ENCODE data around the gene L3MBTL4. TPM values are rescaled to one million over a fixed set of nuclear protein-coding genes. Genes with fewer than 3 reads are reported as not detected.

The L3MBTL4 gene
- total and polyA plus RNA-seq, 9 of the 15 experiments (the other 6 are each of a cell fraction or from before 2014, with no cell fraction given) = not detected

DNA sequence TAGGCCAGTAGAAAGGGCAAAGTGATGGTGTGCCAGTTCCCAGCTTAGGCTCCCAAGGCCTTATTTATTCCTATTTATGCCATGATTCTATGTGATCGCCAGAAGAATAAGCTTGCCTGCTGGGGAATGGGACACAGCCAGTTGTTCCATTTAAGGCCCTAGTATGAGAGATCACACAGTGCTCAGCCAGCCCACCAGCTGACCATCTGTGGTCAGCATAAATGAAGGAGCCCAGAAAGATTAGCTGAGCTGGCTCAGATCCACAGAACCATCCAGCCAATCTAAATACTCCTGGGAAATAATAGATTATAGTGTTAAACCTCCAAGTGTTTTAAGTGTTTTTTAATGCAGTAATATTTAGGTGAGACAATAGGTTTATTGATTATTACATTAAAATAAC is 12.6 kb upstream of the L3MBTL4 start:
- POLR2A ChIA-PET = no interaction called here
- Histone ChIP-seq H2AFZ (ENCODE audit: low read depth, low read length) (no peak overlapping the region), H3K9me3 (replicated peaks; ENCODE audit: control insufficient read depth, insufficient read depth, low read depth, low read length) (no peaks in the 10 kb centered on the region; the same call in 1 of the 2 replicates), H3K4me1 (replicated peaks in 1 of 2; ENCODE audit: control insufficient read depth in 2 of 2, insufficient read depth in 2 of 2, low read length in 2 of 2) (no peaks in the 10 kb centered on the region), H3K4me3 (no peak overlapping the region), H3K27ac (ENCODE audit: extremely low read depth, low read depth, low read length) (no peak overlapping the region), H3K79me2 (ENCODE audit: control insufficient read depth, insufficient read depth, low read length) (no peaks in the 10 kb centered on the region), H3K36me3 (ENCODE audit: control insufficient read depth, insufficient read depth, low read length) (no peaks in the 10 kb centered on the region), H3K9me1 (ENCODE audit: control insufficient read depth, insufficient read depth, low read length) (no peaks in the 10 kb centered on the region), H3K9ac (ENCODE audit: insufficient read depth in 1 of 2, low read depth in 2 of 2, low read length in 2 of 2) (no peak overlapping the region), H4K20me1 (replicated peaks; ENCODE audit: control insufficient read depth, insufficient read depth, low read length) (no peaks in the 10 kb centered on the region), H3K27me3 (ENCODE audit: control insufficient read depth in 2 of 2, insufficient read depth in 2 of 2, low read length in 2 of 2) (no peaks in the 10 kb centered on the region), H3K4me2 (ENCODE audit: insufficient read depth, low read length) (no peak overlapping the region)
- TF ChIP-seq ZFX (CRISPR knock-in tag; IDR thresholded peaks at IDR 0.05) = no peak
- TF ChIP-seq ZNF586 (CRISPR knock-in tag; conservative IDR thresholded peaks at IDR 0.05) = no peak
- BruUV-seq (replicated peaks) = no TSS peak
- DNase-seq (ENCODE audit: extremely low read depth in 1 of 4, low spot score in 3 of 4) (no peak), ATAC-seq (no peak), FAIRE-seq (no peak)
- WGBS (ENCODE audit: insufficient coverage, low coverage, missing lambda C conversion rate) = 0% methylated on average over 1 of the region's 1 CpG
- CTCF ChIA-PET (ENCODE audit: low intra/inter-chr PET ratio) = no interaction called here
- in situ Hi-C loops (cut with MboI) (no loop called here), intact Hi-C loops (cut with micrococcal nuclease) (no loop called here)

DNA sequence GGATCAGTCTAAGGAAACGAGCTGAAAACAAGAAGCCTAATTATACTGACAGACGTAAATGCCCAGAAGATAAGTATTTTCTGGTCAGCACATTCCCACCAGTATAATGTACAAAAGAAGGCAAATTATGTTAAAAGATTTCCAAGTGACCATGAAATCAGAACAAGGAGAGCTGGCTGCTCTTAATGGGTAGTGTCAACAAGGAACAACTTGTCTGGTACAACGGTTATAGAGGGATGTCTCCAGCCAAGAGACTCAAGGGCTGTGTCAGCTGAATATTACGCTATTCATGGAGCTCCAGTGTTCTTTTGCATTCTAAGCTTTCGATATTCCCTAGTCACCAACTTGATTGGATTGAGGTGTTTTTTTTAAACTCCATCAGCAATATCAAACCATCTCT is 8.6 kb upstream of the L3MBTL4 start:
- FAIRE-seq (no peak), DNase-seq (ENCODE audit: extremely low read depth in 1 of 4, low spot score in 3 of 4) (no peak), ATAC-seq (no peak)
- Histone ChIP-seq H3K9me1 (ENCODE audit: control insufficient read depth, insufficient read depth, low read length) (no peaks in the 10 kb centered on the region), H3K9ac (ENCODE audit: insufficient read depth in 1 of 2, low read depth in 2 of 2, low read length in 2 of 2) (no peak overlapping the region), H3K79me2 (ENCODE audit: control insufficient read depth, insufficient read depth, low read length) (no peaks in the 10 kb centered on the region), H3K27ac (ENCODE audit: extremely low read depth, low read depth, low read length) (no peak overlapping the region), H2AFZ (ENCODE audit: low read depth, low read length) (no peak overlapping the region), H3K4me3 (no peak overlapping the region), H3K4me1 (replicated peaks in 1 of 2; ENCODE audit: control insufficient read depth in 2 of 2, insufficient read depth in 2 of 2, low read length in 2 of 2) (no peaks in the 10 kb centered on the region), H3K4me2 (ENCODE audit: insufficient read depth, low read length) (no peak overlapping the region), H4K20me1 (replicated peaks; ENCODE audit: control insufficient read depth, insufficient read depth, low read length) (no peaks in the 10 kb centered on the region), H3K9me3 (replicated peaks; ENCODE audit: control insufficient read depth, insufficient read depth, low read depth, low read length) (no peaks in the 10 kb centered on the region), H3K27me3 (ENCODE audit: control insufficient read depth in 2 of 2, insufficient read depth in 2 of 2, low read length in 2 of 2) (no peaks in the 10 kb centered on the region), H3K36me3 (ENCODE audit: control insufficient read depth, insufficient read depth, low read length) (no peaks in the 10 kb centered on the region)
- POLR2A ChIA-PET = no interaction called here
- under 1% methylated on average over 5 of the region's 5 CpGs for WGBS (ENCODE audit: insufficient coverage, low coverage, missing lambda C conversion rate)
- intact Hi-C loops (cut with micrococcal nuclease) = no loop called here
- in situ Hi-C loops (cut with MboI) = no loop called here
- no TSS peak for BruUV-seq (replicated peaks)
- CTCF ChIA-PET (ENCODE audit: low intra/inter-chr PET ratio) = no interaction called here
- TF ChIP-seq ATF2 (CRISPR knock-in tag; IDR thresholded peaks at IDR 0.05) (no peak), ZNF41 (CRISPR knock-in tag; conservative IDR thresholded peaks at IDR 0.05) (no peak), WHSC1 (IDR thresholded peaks at IDR 0.05; ENCODE audit: low read length) (no peak), SMARCE1 (IDR thresholded peaks at IDR 0.05) (no peak), EHMT2 (IDR thresholded peaks at IDR 0.05) (no peak), THAP12 (CRISPR knock-in tag; IDR thresholded peaks at IDR 0.05) (no peak), E2F3 (CRISPR knock-in tag; IDR thresholded peaks at IDR 0.05) (no peak)
- TF ChIP-seq, protein P1, sequence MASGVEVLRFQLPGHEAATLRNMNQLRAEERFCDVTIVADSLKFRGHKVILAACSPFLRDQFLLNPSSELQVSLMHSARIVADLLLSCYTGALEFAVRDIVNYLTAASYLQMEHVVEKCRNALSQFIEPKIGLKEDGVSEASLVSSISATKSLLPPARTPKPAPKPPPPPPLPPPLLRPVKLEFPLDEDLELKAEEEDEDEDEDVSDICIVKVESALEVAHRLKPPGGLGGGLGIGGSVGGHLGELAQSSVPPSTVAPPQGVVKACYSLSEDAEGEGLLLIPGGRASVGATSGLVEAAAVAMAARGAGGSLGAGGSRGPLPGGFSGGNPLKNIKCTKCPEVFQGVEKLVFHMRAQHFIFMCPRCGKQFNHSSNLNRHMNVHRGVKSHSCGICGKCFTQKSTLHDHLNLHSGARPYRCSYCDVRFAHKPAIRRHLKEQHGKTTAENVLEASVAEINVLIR (CRISPR knock-in tag; IDR thresholded peaks at IDR 0.05) = no peak

All from K562 (cell line).